ENCODE results near the gene DFFA. TPM values are rescaled to one million over a fixed set of nuclear protein-coding genes. Genes with fewer than 3 reads are reported as not detected.

The DFFA gene
- polyA plus RNA-seq, 1 of the 3 experiments (the other 2 are of a cell fraction): 42.3 TPM

GRCh38 chr1:10407201-10407600 is 65.1 kb downstream of the DFFA start (continued):
- TF ChIP-seq FOXM1 (IDR thresholded peaks at IDR 0.05; ENCODE audit: low read depth) (no peak), GABPA (IDR thresholded peaks at IDR 0.05; ENCODE audit: low read depth) (no peak), FOSL2 (IDR thresholded peaks at IDR 0.05; ENCODE audit: borderline replicate concordance, low read depth) (no peak), TAF1 (IDR thresholded peaks at IDR 0.05; ENCODE audit: borderline replicate concordance, low read depth, low read length) (no peak), PBX3 (IDR thresholded peaks at IDR 0.05) (no peak), EZH2phosphoT487 (IDR thresholded peaks at IDR 0.05; ENCODE audit: borderline replicate concordance, low read depth) (no peak), IRF3 (IDR thresholded peaks at IDR 0.05; ENCODE audit: low read depth, low read length) (no peak)

Other genes starting within 250 kb of the DFFA start
- 75.3 and 76.2 TPM in 2 replicates for gene PGD, start 73.5 kb downstream of the DFFA start, polyA plus RNA-seq (2012; rRNA removed)
- 16.6 and 20.0 TPM in 2 replicates for gene CENPS, start 42.1 kb downstream of the DFFA start, polyA plus RNA-seq (2012; rRNA removed)
- gene CORT, start 22.5 kb downstream of the DFFA start, polyA plus RNA-seq (2012; rRNA removed): 0.26 and 0.29 TPM in 2 replicates
- 17.8 and 36.2 TPM in 2 replicates for gene PEX14, start 2.4 kb upstream of the DFFA start, polyA plus RNA-seq (2012; rRNA removed)

Data from SK-N-SH (cell line).